Neural cell (in vitro differentiated cells): Measurements from ENCODE around the gene RPS6KA2. TPM values are rescaled to one million over a fixed set of nuclear protein-coding genes. Genes with fewer than 3 reads are reported as not detected.

Experiments
- H2AFZ ChIP-seq: fragments of 200-600, 300-800 bp; sonication (generic), shearing (Covaris generic); 2 replicates; pipeline ENCODE4 v1.6.0; 2014; ENCODE audit warnings: low read depth, mild to moderate bottlenecking, antibody characterized with exemption, low read length, moderate library complexity
- H3F3A ChIP-seq: fragments of 200-600 bp; shearing (Covaris generic); 2 replicates; pipeline ENCODE4 v1.6.1; 2016; ENCODE audit warnings: mild to moderate bottlenecking, moderate library complexity, mixed read lengths, antibody characterized with exemption, low read length; ENCODE audit not compliant: insufficient read depth, poor library complexity, severe bottlenecking
- H3K27ac ChIP-seq: fragments of 200-600, 300-800 bp; sonication (generic), shearing (Covaris generic); 2 replicates; pipeline ENCODE4 v1.5.1; 2014; ENCODE audit warnings: mild to moderate bottlenecking, low read length, moderate library complexity
- H3K27me3 ChIP-seq: fragments of 300-800, 200-600 bp; sonication (generic), shearing (Covaris generic); 2 replicates; pipeline ENCODE4 v1.6.0; 2014; ENCODE audit warnings: mild to moderate bottlenecking, low read depth, low read length, moderate library complexity; ENCODE audit not compliant: insufficient read depth
- H3K36me3 ChIP-seq: fragments of 300-800, 200-600 bp; sonication (generic), shearing (Covaris generic); 2 replicates; pipeline ENCODE4 v1.5.1; 2014; ENCODE audit warnings: mild to moderate bottlenecking, antibody characterized with exemption, low read length, moderate library complexity; ENCODE audit not compliant: insufficient read depth
- H3K4me2 ChIP-seq: fragments of 300-800, 200-600 bp; sonication (generic), shearing (Covaris generic); 2 replicates; pipeline ENCODE4 v1.6.0; 2014; ENCODE audit warnings: mild to moderate bottlenecking, low read length
- H3K4me3 ChIP-seq: fragments of 300-800, 200-600 bp; sonication (generic), shearing (Covaris generic); 2 replicates; pipeline ENCODE4 v1.5.1; 2014; ENCODE audit warnings: mild to moderate bottlenecking, low read length, moderate library complexity
- H3K79me2 ChIP-seq: fragments of 200-600 bp; shearing (Covaris generic); replicated peaks from 2 replicates; pipeline ENCODE4 v1.6.0; 2014; ENCODE audit warnings: mild to moderate bottlenecking, low read length, moderate library complexity; ENCODE audit not compliant: insufficient read depth
- H3K9ac ChIP-seq: fragments of 300-800, 200-600 bp; sonication (generic), shearing (Covaris generic); 2 replicates; pipeline ENCODE4 v1.6.1; 2016; ENCODE audit warnings: mild to moderate bottlenecking, low read length, mixed read lengths
- H3K9me2 ChIP-seq: fragments of 200-600 bp; shearing (Covaris generic); 2 replicates; pipeline ENCODE4 v1.6.1; 2016; ENCODE audit warnings: mild to moderate bottlenecking, low read length, mixed read lengths; ENCODE audit not compliant: insufficient read depth
- H3K9me3 ChIP-seq: fragments of 200-600, 300-800 bp; sonication (generic), shearing (Covaris generic); 2 replicates; pipeline ENCODE4 v1.6.1; 2016; ENCODE audit warnings: mild to moderate bottlenecking, mixed run types, low read length, moderate library complexity, mixed read lengths
- H4K20me1 ChIP-seq: fragments of 200-600 bp; shearing (Covaris generic); 2 replicates; pipeline ENCODE4 v1.6.1; 2016; ENCODE audit warnings: mild to moderate bottlenecking, mixed run types; ENCODE audit not compliant: insufficient read depth
- CTCF ChIP-seq: fragments of 450-650 bp; IDR thresholded peaks from 2 replicates; pipeline ENCODE4 v1.5.1; 2014; ENCODE audit warnings: antibody characterized with exemption, mild to moderate bottlenecking, moderate library complexity; ENCODE audit not compliant: poor library complexity, severe bottlenecking
- EP300 ChIP-seq: fragments of 450-650 bp; conservative IDR thresholded peaks from 2 replicates; pipeline ENCODE4 v1.6.1; 2014; ENCODE audit warnings: antibody characterized with exemption, mild to moderate bottlenecking, moderate library complexity; ENCODE audit not compliant: poor library complexity, severe bottlenecking
- EZH2 ChIP-seq: fragments of 200-600, 300-800 bp; shearing (Covaris generic), sonication (generic); IDR thresholded peaks from 2 replicates; pipeline ENCODE4 v1.6.1; 2014; ENCODE audit warnings: antibody characterized with exemption, low read length, borderline replicate concordance, mild to moderate bottlenecking; ENCODE audit not compliant: insufficient read depth, poor library complexity, severe bottlenecking
- MXI1 ChIP-seq: fragments of 450-650 bp; conservative IDR thresholded peaks from 2 replicates; pipeline ENCODE4 v1.6.1; 2014; ENCODE audit warnings: antibody characterized with exemption, mild to moderate bottlenecking; ENCODE audit not compliant: poor library complexity, severe bottlenecking
- POLR2AphosphoS5 ChIP-seq: IDR thresholded peaks from 2 replicates; pipeline ENCODE4 v1.6.1; 2012
- RAD21 ChIP-seq: fragments of 450-650 bp; conservative IDR thresholded peaks from 2 replicates; pipeline ENCODE4 v1.6.1; 2014; ENCODE audit warnings: antibody characterized with exemption, mild to moderate bottlenecking, moderate library complexity
- REST ChIP-seq: IDR thresholded peaks from 2 replicates; pipeline ENCODE4 v1.6.1; 2012; ENCODE audit warnings: borderline replicate concordance
- SMC3 ChIP-seq: fragments of 450-650 bp; conservative IDR thresholded peaks from 2 replicates; pipeline ENCODE4 v1.6.1; 2014; ENCODE audit warnings: antibody characterized with exemption, mild to moderate bottlenecking, moderate library complexity; ENCODE audit not compliant: poor library complexity
- TAF1 ChIP-seq: IDR thresholded peaks from 2 replicates; pipeline ENCODE4 v1.6.1; 2012; ENCODE audit warnings: low read depth
- polyA minus RNA-seq: library from RNA; depleted of rRNA, polyadenylated mRNA; stranded (reverse); fragments of >200 nt; gene quantifications from 2 replicates; pipeline ENCODE4 v1.2.3, GENCODE V29; 2014
- polyA plus RNA-seq: library from polyadenylated mRNA; depleted of rRNA; stranded (reverse); fragments of >200 nt; gene quantifications from 2 replicates; pipeline ENCODE4 v1.2.3, GENCODE V29; 2014

Gene RPS6KA2
- 34.3 and 38.9 TPM in 2 replicates for polyA plus RNA-seq
- 79.6 and 81.3 TPM in 2 replicates for polyA minus RNA-seq

- H3K9ac ChIP-seq: peak within 1 kb of the TSS; percentile 88
- TF ChIP-seq SMC3: no peak
- TF ChIP-seq REST: peak; percentile 83
- peak; percentile 39 for TF ChIP-seq EP300
- TF ChIP-seq CTCF: no peak
- peak; percentile 85 for TF ChIP-seq TAF1
- no peak for TF ChIP-seq RAD21
- TF ChIP-seq EZH2: no peak
- no peak for TF ChIP-seq MXI1
- TF ChIP-seq POLR2AphosphoS5: peak; percentile 91
- no peaks in the 10 kb centered on the region for H3K36me3 ChIP-seq
- no peaks in the 10 kb centered on the region for H4K20me1 ChIP-seq
- no peaks in the 10 kb centered on the region for H3K27me3 ChIP-seq
- peaks cover 34% of the 10 kb centered on the region for H3K79me2 ChIP-seq
- H3K4me2 ChIP-seq: peak within 1 kb of the TSS; percentile 66
- H3K9me3 ChIP-seq: no peaks in the 10 kb centered on the region
- H3K27ac ChIP-seq: peak within 1 kb of the TSS; percentile 89
- peak within 1 kb of the TSS; percentile 94 for H3K4me3 ChIP-seq
- no peaks in the 10 kb centered on the region for H3K9me2 ChIP-seq
- H3F3A ChIP-seq: no peaks in the 10 kb centered on the region
- H2AFZ ChIP-seq: peak within 1 kb of the TSS; percentile 31
Measured at GRCh38 chr6:166627033-166627874, at the start of gene RPS6KA2. RPS6KA2 (minus strand) TSS chr6:166627251; CDS start chr6:166627019, 232 bp downstream.

- Histone ChIP-seq H3K27ac (no peak overlapping the region), H3K4me2 (no peak overlapping the region), H4K20me1 (no peaks in the 10 kb centered on the region), H3K79me2 (no peaks in the 10 kb centered on the region), H2AFZ (no peak overlapping the region), H3K9me3 (no peaks in the 10 kb centered on the region), H3K4me3 (no peak overlapping the region), H3K9me2 (no peaks in the 10 kb centered on the region), H3F3A (no peaks in the 10 kb centered on the region), H3K36me3 (no peaks in the 10 kb centered on the region), H3K27me3 (no peaks in the 10 kb centered on the region), H3K9ac (no peak overlapping the region)
- no peak for TF ChIP-seq SMC3
- no peak for TF ChIP-seq MXI1
- no peak for TF ChIP-seq POLR2AphosphoS5
- no peak for TF ChIP-seq REST
- TF ChIP-seq CTCF: no peak
Measured at GRCh38 chr6:166676270-166676860, 49.3 kb upstream of the RPS6KA2 start.
